Activated CD4-positive, alpha-beta T cell treated with anti-CD3 and anti-CD28 coated beads, Interleukin-2, amount 50 U/mL, for 48 hours (primary cell): ENCODE measurements around the gene PDE6G.
A peak's percentile ranks its signal among the peaks of the same experiment; 100 is the strongest.

Source experiments
- DNase-seq, 2 experiments: peaks; one replicate each; pipeline ENCODE4 v3.0.0-alpha.2; 2020

The PDE6G gene

DNA sequence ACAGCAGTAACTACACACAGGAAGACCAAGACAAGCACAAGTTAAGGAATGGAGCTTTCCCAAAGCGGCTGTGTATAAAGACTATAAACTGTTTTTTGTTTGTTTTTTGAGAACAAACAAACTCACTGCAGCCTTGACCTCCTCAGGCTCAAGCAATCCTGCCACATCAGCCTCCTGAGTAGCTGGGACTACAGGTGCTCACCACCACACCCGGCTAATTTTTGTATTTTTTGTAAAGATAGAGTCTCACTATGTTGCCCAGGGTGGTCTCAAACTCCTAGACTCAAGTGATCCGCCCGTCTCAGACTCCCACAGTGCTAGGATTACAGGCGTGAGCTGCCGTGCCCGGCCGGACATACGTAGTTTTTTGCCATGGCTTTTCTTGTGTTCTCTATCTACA is 4.1 kb upstream of the PDE6G start:
- DNase-seq = no peak

DNA sequence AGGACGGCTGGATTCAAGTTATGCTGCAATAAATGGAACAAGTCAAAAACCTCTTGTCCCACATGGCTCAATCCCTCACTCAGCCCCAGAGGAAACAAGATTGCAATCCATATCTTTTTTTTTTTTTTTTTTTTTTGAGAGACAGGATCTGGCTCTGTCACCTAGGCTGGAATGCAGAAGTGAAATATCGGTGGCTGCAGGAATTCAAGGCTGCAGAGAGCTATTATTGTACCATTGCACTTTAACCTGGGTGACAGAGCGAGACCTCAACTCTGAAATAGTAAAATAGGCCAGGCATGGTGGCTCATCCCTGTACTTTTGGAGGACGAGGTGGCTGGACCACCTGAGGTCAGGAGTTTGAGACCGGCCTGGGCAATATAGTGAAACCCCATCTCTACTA is 2.7 kb upstream of the PDE6G start:
- no peak for DNase-seq

DNA sequence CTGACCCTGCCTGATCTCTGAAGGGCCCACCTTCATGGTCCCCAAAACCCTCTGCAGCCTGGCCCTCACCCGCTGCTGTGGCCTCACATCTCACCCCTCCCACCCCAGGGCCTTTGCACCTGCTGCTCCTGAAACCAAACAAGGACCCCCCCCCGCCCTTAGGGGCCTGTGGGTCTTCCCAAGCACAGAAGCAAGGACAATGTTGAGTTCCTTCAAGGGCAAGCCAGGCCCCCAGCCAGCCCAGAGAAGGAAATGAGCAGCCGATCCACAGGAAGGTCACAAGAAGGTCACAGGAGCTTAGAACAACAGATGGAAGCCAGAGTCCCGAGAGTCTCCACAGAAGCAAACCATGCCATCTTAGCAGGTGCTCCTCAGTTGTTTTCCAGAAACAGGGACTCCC is 493 bp upstream of the PDE6G start:
- no peak for DNase-seq

DNA sequence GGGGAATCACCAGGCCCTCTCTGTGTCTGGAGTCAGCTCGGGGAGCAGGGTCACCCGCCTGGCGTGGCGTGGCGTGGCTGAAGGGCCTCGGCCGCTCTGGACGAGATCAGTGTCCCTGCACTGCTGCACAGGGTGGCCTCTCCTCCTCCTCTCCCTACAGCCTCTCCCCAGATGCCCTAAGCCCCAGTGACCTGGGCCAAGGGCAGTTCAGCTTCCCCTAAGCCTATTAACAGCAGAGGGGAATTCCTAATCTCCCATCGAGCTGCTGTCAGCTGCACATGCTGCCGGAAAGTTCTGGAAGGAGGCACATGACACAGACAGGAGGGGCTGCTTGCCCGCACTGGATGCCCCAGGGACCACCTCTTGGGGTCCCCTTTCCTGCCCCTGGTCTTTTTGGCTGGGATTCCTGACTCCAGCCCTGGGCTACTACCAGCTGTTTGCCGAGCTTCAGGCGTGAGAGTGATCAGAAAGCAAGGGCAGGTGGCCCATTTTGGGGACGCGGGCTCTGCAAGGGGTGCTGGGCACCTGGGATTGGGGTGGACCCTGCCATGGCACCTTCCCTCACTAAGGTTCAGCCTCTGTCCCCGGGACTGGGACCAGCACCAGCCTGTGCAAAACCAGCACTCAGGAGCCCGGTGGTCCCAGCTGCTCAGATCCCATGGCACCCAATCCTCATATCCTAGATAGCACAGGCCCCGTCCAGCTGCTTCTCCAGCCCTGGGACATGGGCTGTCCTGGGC is 794 bp downstream of the PDE6G start:
- DNase-seq = no peak

DNA sequence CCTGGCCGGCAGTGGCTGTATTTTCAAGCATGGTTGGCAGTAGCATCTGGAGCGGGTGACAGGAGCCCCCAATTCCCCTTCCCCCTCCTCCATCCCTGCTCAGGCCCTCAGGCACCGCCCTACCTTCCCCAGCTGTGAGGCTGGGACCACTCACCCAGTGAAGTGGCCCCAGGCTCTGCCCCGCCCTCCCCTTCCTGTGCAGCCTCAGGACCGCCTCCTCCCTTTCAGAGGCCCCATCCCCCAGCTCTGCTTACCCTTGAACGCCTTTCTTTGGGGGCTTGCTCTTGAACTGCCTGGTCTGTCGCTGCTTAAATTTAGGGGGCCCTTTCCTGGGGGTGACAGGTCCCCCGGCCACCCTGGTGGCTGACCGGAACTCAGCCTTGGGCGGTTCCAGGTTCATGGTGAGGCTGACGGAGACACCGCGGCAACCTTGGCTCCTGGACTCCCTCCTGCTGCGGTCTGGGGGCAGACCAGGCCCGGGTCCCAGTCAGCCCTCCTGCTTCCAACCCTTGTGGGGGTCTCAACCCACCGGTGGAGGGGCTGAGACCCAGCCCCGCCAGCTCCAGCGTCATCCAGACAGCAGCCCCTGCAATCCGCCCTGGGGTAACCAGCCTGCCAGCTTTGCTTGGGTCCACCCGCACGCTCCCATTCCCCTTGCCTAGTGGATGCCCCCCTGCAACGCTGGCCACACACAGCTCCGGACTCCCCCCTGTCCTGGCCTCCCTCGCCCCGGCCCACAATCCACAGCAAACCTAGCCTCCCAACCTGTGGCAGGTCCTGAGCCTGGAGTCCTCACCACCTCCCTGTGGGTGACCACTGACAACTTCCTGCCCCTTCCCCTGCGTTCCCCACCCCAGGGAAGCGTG is 3.2 kb downstream of the PDE6G start:
- DNase-seq = no peak

DNA sequence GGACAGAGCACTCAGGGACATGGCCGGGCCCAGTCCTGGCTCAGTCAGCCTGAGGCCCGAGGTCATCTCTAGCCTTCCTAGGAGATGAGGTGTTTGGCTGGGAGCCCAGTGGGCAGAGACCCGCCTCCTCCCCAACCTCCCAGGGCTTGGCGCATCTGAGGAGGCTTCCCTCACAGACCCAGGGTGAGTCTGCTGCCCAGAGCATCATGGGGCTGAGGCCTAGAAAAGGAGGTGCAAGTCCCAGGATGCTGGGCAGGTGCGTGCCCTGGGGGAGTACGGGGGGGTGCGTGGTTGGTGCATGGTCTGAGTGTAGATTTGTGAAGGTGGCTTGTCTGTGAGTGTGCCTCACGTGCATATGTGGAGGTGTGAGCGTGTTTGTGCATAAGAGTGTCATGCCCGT is 4.7 kb downstream of the PDE6G start:
- no peak for DNase-seq

DNA sequence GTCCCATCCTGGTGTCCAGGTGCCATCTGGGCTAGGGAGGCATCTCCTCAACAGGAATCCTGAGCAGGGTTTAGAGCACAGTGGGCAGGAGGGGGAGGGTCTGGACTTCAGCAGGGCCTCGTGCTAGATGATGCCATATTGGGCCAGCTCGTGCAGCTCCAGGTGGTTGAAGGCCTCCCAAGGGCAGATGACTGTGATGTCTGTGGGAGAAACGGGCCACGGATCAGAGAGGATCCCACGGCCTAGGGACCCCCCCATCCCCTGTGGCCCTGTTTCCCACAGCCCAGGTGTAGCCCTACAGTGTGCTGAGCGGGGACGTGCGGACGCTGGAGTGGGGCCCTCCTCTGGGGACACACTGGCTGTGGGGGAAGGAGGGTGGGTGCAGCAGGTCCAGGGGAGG is 5.4 kb downstream of the PDE6G start:
- no peak for DNase-seq

DNA sequence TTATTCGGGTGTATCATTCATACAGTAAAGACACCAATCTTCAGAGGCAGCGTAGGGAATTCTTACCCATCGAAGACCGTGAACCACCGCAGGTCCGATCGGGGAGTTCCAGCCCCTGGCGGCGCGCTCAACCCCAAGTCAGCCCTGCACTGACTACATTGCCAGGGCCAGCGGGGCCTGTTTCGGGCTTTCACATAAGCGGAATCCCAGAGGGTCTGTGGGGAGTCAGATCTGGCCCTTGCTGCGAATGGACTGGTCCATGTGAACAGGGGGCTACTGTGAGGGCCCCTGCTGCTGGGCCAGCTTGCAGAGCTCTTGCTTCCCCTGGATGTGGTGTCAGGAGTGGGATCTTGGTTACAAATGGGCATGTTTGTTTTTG is 7.6 kb downstream of the PDE6G start:
- DNase-seq = no peak

DNA sequence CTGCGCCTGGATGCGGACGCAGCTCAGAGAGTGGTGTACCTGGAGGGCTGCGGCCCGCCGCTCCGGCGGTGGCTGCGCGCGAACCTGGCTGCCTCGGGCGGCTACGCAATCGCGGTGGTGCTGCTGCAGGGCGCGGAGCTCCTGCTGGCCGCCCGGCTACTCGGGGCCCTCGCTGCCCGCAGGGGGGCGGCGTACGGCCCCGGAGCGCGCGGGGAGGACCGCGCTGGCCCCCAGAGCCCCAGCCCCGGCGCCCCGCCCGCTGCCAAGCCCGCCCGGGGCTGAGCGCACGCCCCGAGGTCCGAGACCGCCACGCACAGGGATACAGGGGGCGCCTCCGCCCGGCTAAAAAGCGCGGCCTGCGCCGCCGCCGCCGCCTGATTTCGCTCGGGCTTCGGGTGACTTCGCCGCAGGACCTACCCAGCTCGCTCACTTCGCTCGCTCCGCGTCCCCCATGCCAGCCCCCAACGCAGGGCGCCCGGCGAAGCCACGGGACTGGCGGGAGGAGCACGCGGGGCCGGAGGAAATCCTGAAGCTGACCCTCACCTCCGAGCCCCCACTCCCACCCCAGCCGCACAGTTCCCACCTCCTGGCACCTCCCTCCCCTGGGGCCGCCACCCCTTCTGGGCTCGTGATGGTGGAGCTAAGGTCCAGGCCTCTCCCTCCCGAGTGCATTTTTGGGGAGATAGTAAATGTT is 8.2 kb downstream of the PDE6G start:
- no peak for DNase-seq

DNA sequence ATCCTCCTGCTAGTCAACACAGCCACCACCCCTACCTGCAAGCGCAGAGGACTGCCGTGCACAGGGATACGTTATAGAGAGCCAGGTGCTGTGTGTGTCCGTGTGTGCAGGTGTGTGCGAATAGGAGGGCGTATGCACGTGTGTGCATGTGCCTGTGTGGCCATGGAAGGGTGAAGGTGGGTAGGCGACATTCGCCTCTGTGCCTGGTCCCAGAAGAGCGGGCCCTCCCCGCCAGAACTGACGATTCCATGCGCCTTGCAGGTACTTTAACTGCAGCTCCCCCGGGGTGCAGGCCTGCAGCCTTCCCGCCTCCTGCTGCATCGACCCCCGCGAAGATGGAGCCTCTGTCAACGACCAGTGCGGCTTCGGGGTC is 8.7 kb downstream of the PDE6G start:
- no peak for DNase-seq

DNA sequence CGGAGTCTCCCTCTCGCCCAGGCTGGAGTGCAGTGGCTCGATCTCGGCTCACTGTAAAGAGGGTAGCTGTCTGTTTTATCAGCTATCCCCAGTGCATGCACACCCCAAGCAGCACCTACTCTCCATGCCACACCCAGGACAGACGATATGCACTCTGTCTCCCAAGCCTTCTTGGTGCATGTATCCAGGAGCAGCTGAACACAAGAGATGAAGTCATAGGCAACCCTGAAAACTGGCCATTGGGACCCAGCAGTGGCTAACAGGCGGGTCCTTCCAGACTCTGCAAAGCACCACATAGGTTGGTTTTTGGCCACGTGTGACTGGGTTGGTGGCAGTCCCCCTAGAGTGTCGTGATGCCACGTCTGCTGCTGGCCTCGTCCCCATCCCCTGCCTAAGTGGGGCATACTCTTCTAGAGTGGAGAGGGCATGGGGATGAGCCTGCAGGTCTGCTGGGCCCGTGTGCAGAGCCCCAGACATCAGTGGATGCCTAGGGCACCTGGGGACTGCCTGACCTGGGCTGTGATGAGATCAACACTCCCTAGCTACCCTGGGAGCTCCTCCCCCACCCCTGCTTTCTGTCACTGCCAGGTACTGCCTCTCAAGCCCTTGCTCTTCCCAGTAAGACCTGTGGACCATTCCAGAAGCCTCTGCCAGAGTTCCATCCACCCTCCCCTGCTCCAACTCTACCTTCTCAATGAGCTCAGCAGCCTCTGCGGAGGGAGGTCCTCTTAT is 9.3 kb downstream of the PDE6G start:
- DNase-seq = no peak

DNA sequence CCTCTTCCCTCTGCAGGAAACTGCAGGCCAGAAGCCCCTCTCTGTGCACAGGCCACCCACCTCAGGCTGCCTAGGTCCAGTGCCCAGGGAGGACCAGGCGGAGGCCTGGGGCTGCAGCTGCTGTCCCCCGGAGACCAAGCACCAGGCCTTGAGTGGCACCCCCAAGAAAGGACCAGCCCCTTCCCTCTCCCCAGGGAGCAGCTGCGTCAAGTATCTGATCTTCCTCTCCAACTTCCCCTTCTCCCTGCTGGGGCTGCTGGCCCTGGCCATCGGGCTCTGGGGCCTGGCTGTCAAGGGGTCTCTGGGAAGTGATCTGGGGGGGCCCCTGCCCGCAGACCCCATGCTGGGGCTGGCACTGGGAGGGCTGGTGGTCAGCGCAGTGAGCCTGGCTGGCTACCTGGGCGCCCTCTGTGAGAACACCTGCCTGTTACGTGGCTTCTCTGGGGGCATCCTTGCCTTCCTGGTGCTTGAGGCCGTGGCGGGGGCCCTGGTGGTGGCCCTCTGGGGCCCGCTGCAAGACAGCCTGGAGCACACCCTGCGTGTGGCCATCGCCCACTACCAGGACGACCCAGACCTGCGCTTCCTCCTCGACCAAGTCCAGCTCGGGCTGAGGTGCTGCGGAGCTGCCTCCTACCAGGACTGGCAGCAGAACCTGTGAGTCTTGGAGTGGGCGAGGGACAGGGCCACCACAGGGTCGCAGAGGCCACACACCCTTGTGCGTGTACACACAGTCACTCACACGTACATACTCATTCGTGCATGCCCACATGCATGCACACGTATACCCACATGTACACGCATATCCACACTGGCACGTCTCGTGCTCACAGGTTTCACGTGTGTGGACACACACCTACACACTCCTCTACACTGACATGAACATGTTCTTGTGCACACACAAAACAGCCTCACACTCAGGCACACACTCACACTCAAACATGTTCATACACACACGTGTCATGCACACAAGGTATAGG is 11.1 kb downstream of the PDE6G start:
- no peak for DNase-seq

DNA sequence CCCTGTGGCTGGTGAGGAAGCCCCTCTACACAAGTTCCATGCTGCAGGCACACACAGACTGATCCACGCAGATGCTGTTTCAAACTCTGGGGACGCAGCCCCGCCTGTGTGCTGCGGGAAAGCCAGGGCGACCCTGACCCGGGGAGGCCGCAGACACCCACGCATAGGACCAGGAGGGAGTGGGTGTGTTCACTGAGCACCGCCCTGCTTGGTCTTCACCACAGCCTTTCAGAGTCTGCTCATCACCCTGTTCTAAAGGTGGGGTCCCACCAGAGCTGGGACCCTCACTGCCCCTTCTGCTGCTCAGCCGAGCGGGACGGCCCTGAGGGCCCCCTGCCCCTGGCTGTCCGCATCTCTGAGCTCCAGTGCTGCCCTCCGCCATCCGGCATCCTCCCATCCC is 11.8 kb downstream of the PDE6G start:
- no peak for DNase-seq

DNA sequence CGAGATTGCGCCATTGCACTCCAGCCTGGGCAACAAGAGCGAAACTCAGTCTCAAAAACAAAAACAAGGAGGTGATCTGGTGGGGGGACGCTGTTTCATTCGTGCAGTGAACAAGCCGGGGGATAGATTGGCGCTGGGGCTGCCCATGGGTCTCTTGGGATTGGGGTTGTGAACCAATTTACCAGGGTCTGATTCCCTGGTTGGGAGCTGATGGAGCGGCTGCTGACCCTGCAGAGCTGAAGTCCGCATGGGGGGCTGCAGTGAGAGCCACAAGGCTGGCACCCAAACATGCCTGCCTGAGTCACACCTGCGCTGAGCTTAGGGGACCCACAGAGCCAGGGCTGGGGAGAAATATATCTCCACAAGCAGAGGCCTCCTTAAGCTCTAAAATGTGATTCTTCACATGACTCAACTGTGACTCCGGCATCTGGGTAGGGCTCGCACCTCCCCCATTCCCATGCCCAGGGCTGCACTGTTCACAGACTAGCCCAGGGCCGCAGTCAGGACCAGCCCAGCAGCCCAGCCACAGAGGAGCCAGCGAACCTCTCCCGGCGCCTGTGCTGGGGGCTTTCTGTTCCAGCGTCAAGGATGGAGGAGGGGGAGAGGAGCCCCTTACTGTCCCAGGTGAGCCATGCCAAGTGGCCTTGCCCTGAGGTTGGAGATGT is 14.4 kb downstream of the PDE6G start:
- DNase-seq = no peak

DNA sequence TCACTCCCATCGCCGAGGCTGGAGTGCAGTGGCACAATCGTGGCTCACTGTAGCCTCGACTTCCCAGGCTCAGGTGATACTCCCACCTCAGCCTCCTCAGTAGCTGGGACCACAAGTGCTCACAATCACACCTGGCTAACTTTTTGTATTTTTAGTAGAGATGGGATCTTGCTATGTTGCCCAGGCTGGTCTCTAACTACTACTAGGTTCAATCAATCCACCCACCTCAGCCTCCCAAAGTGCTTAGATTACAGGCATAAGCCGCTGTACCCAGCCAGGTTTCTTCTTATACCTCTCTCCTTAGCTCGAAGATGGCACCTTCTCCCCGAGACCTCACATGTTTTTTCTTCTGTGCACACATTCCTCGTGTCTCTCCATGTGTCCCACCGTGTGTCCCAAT is 16.3 kb downstream of the PDE6G start:
- no peak for DNase-seq

DNA sequence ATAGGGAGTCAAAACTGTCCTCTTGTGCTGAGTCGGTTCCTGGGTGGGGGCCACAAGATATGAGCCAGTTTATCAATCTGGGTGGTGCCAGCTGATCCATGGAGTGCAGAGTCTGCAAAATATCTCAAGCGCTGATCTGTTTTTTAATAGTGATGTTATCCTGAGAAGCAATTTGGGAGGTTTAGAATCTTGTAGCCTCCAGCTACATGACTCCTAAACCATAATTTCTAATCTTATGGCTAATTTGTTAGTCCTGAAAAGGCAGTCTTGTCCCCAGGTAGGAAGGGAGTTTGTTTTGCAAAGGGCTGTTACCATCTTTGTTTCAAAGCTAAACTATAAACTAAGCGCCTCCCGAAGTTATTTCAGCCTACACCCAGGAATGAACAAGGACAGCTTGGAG is 17.7 kb downstream of the PDE6G start:
- no peak for DNase-seq

DNA sequence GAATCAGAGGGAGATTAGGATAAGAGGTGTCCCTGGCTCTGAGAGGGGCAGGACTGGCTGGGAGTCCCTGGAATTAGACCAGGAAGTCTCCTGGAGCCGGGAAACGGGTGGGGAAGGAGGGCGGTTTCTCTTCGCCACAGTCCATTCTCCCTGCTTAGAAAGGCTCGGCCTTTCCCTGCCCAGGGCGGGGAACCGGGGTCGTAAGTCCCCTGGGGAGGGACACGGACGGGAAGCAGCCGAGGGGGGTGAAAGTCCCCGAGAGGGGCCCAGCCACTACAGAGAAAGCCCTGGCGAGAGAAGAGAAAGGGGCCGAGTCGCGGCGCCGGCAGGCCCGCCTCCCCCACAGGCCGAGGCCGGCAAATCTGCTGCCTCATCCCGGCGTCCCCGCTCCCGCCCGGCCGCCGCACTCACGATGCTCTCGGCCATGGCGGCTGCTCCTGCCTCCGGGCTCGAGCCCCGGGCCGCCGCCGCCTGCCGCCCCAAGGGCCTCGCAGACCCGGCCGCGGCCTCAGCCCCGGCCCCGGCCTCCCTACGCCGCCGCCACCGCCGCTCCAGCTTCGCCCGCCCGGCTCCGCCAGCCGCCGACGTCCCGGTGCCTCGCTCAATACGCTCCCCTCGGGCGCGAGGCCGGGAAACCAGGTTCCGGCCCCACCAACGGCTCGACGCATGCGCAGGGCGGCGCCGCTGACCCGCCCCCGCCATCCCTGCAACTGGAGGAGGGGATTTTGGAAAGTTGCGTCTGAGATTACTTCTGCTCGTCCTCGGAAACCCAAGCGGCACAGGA is 19.6 kb downstream of the PDE6G start, which contains the start of the genes NPLOC4 and TSPAN10:
Gene NPLOC4 (minus strand): TSS at position 608 of the 784 bp plus-strand sequence. CDS start 182 bp downstream, at position 426.
Gene TSPAN10 (plus strand): TSS at position 692 of the 784 bp plus-strand sequence. CDS start 5,217 bp downstream, outside the sequence.
- peak; percentile 84 to 87 for DNase-seq

DNA sequence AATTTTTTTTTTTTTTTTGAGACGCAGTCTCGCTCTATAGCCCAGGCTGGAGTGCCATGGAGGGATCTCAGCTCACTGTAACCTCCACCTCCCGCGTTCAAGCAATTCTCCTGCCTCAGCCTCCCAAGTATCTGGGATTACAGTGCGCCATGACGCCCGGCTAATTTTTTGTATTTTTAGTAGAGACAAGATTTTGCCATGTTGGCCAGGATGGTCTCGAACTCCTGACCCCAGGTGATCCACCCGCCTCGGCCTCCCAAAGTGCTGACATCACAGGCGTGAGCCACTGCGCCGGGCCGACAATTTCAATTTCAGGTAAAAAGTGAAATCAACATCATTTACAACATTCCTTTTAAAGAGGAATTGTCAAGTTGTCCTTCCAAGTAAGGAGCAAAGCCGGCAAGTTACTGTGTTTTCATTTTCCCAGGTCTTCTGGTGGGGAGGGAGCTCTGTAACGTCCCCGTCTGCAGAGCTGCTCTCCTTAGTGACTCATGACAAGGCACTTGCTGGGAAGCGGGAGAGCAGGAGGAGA is 20.3 kb downstream of the PDE6G start:
- no peak for DNase-seq

DNA sequence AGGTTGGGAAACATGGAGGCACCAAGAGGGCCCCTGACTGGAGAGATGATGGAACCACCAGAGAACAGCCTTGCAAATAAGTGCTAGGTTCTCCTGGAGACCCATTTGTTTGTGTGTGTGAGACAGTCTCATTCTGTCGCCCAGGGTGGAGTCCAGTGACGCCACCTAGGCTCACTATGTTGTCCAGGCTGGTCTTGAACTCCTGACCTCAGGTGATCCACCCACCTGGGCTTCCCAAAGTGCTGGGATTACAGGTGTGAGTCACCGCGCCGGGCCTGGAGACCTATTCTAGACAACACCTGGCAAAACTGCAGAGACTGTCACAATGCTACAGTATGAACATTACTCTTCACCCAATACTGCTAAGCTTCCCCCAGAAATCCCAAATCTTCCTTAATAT is 20.9 kb downstream of the PDE6G start:
- no peak for DNase-seq

DNA sequence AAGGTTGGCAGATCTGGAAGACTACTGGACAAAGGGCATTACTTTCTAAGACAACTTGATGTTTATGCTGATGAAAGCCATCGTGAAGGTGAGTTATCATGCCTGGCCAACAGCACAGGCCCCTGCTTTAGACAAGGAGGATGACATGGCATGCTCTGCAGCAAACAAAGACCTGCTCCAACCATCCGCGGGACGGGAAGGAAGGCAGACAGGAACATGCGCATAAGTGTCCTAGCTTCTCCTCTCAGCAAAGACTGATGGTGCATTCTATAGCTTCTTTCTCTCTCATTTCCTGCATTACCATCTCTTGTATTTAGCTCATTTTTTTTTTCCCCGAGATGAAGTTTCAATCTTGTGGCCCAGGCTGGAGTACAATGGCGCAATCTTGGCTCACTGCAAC is 24.9 kb downstream of the PDE6G start:
- no peak for DNase-seq
